HT-29 (cell line): ENCODE results near the gene SPHK1. TPM values are rescaled to one million over a fixed set of nuclear protein-coding genes. Genes with fewer than 3 reads are reported as not detected.
A peak's percentile ranks its signal among the peaks of the same experiment; 100 is the strongest.

Source experiments
- DNase-seq: peaks from one replicate; pipeline ENCODE4 v3.0.0-alpha.2; 2015; ENCODE audit warnings: low spot score
- total RNA-seq: library from RNA; depleted of rRNA; stranded (reverse); fragments of >200 nt; shearing (Covaris generic); gene quantifications from 2 replicates; pipeline ENCODE4 v1.2.3, GENCODE V29; 2014

The SPHK1 gene
- total RNA-seq, 1 experiment from 2014 or later, result 4.4 TPM

DNA sequence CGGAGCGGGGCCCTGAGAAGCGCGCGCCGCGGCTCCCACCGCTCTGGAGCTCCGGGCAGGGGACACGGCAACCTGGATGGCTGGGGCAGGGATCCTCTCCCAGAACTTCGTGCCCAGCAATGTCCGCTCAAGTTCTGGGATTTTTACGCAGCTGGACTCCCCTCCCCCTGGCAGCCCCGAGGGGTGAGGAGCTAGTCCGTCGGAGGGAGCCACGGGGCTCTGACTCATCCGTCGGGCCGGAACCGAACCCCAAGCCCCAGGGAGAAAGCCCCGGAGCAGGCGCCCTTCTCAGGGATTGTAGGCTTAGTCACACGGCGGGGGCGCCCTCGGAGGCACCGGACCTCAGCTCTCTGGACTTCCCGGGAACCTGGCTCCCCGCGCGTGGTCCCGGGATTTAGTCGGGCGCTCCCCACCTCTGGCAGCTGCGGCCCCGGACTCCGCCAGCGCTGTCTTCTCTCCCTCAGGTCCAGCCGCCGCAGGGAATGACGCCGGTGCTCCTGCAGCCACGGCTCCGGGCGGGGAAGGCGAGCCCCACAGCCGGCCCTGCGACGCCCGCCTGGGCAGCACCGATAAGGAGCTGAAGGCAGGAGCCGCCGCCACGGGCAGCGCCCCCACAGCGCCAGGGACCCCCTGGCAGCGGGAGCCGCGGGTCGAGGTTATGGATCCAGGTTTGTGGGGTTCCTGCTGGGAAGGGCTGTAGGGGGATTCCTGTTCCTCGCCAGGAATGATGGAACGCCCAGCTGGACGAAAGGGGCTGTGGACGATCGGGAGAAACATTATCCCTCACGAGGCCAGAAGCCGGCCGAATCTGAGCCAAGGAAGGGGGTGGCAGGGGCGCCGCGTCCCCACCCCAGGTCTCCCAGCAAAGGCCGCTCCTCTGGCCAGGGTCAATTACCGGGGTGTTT lies 830 bp downstream of the SPHK1 start:
- DNase-seq, result no peak

DNA sequence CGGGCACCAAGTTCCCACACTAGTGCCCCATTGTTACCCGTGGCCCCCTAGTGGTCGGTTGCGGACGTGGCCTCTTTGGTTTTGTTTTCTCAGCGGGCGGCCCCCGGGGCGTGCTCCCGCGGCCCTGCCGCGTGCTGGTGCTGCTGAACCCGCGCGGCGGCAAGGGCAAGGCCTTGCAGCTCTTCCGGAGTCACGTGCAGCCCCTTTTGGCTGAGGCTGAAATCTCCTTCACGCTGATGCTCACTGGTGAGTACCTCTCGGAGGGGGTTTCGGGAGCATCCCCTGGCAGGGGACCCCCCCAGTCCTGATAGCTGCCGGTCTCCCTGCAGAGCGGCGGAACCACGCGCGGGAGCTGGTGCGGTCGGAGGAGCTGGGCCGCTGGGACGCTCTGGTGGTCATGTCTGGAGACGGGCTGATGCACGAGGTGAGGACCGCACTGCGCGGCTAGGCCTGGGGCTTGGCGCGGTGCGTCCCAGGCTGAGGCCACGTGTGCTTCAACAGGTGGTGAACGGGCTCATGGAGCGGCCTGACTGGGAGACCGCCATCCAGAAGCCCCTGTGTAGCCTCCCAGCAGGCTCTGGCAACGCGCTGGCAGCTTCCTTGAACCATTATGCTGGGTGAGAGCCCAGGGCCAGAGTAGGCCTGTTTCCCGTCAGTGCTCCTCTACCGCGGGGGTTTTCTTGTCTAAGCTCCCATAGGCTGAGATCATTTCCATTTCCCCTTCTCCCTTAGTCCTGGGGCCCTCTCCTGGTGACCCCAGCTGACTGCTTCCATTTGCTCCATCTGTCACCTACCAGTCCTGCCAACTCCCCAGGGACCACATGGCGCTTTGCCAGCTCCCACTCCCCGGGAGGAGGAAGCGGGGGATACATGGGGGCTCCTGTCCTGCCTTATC lies 1.7 kb downstream of the SPHK1 start:
- DNase-seq, result peak; percentile 83

DNA sequence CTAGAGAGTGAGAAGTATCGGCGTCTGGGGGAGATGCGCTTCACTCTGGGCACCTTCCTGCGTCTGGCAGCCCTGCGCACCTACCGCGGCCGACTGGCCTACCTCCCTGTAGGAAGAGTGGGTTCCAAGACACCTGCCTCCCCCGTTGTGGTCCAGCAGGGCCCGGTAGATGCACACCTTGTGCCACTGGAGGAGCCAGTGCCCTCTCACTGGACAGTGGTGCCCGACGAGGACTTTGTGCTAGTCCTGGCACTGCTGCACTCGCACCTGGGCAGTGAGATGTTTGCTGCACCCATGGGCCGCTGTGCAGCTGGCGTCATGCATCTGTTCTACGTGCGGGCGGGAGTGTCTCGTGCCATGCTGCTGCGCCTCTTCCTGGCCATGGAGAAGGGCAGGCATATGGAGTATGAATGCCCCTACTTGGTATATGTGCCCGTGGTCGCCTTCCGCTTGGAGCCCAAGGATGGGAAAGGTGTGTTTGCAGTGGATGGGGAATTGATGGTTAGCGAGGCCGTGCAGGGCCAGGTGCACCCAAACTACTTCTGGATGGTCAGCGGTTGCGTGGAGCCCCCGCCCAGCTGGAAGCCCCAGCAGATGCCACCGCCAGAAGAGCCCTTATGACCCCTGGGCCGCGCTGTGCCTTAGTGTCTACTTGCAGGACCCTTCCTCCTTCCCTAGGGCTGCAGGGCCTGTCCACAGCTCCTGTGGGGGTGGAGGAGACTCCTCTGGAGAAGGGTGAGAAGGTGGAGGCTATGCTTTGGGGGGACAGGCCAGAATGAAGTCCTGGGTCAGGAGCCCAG lies 2.8 kb downstream of the SPHK1 start:
- DNase-seq, result no peak

DNA sequence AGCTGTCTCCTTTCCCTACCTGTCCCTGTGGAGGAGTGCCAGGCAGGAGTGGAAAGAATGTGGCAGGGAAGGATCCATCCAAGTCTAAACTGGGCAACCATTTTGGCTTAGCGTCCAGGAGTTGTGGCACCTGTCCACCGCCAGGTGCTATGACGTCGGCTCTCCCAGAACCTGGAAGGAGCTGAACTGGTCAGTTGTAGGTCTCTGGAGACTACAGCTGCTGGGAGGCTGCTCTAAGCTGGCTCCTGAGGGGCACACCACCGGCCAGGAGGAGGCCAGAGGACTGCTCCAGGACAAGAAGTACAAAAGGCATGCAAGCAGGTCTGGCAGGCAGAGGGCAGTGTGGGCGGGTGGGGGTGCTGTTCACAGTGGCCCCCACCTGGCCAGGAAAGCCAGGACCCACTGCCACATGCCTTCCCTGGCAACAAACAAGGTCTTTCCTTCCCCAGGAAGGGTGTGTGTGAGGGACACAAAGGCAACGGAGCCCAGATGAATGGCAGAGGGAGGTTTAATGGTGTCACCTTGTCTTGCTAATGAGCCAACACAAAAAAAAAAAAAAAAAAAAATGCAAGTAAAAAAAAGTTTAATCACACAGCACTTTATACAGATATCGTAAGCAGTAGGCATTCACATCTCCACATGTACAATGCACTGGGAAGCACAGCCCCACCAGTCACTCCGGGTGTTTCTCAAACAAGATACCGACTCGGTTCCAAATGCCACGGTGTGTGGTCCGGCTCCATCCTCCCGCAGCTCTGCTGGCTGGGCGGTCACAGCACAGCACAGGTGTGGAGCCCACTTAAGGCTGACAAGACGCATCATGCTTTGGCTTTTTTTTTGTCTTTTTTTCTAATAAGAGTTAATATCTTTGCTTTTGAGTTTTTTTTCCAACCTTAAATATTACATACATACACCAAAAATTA lies 4.8 kb downstream of the SPHK1 start:
- no peak for DNase-seq

DNA sequence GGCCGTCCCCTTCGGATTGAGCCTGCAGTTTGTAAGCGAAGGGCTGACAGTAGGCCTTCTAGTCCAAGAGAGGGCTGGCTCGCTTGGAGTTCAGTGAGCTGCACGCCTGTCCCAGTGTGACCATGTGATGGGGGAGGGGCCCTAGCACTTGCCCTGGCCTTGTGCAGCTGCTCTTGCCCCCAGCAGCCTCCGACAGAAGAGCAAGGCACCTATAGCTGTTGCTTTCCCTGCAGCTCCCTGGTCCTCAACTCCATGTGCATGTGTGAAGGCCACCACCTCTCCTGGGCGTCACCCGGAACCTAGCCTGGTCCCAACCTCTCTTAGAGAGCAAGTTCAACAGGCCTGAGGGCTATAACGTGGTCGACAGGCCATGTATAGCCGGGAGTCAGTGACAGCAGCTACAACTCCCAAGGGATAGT lies 5.6 kb downstream of the SPHK1 start:
- no peak for DNase-seq

DNA sequence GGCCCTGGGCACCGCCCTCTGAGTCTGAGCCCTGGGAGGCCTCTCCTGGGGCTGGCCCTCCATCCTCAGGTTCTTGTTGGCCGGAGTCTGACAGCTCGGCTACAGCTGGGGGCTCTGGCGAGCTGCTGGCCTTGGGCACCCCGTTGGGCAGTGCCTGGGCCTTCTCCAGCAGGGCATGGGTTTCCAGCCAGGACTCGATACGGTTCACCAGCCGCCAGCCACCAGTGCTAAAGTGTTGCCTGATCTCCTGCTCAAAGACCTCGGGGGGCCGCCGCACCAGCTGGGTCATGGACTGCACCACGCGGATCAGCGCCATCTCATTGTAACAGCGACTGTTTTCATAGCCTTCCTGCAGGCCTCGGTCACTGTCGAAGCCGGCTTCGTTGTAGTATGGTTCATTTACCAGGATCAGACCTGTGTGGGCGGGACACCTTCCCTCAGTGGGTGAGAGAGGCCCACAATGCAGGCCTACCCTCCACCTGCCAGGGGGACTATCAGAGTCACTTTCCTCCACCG lies 6.8 kb downstream of the SPHK1 start:
- no peak for DNase-seq

DNA sequence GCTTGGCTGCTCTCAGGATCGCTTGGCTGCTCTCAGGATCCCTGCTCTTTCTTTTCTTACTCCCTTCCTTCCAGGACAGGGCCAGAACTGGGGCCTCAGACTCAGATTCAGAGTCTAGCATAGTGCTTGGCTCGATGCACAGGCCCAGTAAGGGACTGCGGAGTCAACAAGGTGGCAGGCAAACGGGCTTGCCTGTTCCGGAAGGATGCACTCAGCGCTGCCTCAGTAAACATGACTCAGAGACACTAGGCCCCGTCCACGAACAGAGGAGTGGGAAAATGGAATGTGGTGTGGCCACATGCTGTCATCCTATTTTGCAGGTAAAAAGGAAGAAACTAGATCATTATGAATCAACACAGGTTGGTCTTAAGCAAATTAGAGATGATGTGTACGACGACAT lies 9.8 kb downstream of the SPHK1 start:
- DNase-seq, result no peak

DNA sequence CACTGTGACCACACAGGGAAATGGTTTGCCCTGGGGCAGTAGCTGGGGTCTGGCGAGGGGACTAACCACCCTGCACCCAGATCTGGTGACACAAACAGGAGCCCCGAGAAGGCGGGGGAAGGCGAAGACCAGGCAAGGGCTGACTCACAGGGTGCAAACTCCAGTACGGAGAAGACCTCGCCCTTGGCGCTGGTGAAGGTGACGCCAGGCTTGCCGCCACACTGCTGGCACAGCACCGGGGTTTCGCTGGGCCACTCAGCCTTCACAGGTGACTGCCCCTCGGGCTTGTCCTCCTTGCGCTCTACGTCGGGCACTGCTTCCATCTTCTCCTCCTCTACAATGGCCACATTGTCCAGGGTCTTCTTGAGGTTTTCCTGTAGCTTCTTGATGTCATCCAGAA lies 11.6 kb downstream of the SPHK1 start:
- no peak for DNase-seq

DNA sequence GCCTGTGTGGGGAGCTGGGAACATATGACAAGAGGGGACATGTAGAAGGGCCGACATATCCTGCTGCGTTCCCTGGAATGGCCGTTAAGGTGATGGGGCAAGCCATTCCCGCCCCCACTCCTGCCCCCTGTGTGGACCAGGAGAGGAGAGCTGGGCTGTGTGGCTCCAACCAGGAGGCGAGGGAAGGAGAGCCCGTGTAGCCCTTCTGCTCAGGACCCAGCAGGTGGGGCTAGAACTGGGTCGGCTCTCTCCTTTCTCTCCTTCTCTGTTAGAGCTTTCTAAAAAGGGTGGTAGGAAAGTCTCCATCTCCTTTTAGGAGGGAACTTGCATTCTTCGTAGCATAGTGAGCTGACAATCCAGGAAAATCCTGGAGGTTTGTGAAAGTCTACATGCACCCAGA lies 12.8 kb downstream of the SPHK1 start:
- DNase-seq, result no peak

DNA sequence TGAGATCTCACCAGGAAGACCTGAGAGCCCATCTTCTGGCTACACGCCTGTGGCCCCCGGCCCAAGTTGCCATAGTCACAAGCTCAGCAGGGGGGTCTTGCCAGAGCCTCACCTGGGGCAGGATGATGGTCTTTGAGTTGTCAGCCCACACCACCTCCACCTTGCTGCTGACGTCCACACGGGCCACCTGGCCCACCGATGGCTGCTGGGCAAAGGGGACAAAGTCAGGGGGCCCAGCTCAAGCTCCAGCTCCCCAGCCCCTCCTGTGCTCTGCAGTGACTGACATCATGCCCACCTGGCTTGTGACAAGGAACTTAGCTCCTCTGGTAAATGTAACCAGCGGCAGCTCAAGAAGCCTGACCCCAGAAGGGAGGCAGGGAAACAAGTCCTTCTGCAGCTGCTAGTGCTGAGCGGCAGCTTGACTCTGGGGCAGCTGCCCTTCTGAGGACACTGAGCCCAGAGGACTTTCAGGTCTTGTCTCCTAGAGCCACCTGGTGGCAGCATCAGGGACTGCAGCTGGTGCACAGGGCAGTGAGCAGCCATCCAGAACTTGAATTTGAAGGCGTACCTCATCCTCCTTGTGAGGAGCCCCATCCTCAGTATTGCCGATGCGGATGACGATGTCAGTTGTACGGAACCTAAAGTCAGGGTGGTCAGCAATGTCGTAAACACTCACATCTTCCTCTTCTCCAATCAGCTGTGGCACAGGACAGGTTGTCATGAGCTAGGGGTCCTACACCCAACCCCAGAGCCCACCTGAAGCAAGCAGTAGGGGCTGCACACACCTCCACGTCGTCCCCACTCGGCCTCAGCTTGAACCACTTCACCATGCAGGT lies 13.5 kb downstream of the SPHK1 start:
- peak; percentile 89 for DNase-seq

DNA sequence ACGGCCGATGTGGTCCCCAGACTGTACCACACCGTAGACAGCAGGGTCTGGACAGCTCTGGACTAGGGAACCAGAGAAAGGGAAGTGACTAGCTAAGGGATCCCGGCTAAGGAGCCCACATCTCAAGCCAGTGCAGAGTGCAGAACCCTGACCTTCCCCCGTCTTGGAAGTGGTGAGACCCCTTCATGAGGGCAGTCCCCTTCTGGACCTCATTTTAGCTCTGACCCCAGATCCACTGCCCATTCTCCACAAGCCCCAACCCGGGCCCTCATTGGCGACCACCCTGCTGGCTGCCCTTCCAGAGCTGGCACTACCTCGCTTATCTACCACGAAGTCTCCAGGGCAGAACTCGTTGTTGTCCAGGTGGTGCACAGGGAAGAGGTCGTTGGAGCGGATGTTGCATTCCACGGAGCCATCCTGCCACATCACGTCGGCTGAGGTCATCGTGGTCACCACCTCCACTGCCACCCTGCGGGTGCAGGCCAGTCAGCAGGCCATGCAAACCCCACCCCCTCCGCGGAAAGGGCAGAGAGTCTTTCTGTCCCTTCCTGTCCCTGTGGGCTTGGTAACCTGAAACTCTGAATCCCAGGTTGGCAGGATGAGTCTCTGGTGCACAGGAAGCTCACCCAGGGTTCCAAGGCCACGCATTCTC lies 14.2 kb downstream of the SPHK1 start:
- no peak for DNase-seq

DNA sequence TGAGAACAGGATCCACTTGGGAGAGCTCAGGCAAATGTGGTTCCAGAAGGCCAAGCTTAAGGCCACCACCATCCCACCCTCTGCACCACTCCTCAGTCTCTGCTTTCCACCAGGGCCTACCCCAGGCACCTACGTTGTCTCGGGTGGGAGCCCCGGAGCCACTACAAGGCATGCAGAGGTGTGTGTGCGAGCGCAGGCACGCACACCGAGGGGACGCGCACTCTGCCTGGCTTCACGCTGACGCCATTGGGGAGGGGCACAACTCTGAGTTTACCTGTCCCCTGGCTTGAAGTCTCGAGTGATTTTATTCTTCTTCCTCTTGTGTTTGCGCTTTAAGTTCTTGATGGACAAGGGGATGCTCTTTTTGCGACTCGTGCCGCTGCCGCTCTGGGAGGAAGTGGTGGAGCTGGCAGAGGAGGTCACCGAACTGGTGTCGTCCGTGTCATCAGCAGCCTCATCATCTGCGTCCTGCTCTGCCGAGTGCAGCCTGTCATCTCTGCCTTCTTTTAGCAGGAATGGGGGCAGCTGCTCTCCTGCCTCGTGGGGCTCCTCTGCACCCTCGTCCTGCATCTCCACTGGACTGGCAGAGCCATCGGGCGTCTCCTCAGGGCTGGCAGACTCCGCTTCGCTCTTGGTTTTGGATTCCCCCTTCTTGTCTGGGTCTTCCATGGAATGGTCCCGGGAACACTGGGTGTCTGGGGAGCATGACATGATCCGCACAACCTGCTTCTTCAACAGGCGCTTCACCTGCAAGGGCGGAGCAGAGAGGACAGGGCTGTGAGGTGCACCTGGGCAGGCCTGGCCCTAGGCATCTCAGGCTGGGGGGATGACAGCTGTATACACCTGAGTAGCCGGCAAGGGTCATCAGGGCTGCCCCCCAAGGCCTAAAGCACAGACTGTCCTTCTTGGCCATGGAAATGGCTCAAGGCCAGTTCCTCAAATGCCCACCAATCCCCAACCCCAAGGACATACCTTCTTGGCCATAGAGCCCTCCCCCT lies 15.1 kb downstream of the SPHK1 start:
- no peak for DNase-seq

DNA sequence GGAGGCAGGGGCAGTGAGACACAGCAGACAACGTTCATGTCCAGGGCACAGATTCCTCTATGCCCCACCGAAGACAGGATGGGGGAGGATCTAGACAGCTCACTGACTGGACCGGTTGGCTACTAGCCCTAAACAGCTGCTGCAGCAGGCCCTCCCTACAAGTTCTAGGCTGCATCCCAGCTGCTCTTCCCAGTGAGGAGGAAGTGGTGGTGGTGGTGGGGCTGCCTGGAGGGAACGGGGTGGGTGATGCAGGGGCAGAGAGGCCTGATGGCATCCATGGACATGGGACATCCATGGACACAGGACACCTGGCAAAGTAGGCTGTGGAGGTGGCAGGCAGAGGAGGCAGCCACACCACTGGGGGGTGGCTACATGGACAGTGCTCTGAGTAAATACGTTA lies 18.3 kb downstream of the SPHK1 start:
- no peak for DNase-seq

DNA sequence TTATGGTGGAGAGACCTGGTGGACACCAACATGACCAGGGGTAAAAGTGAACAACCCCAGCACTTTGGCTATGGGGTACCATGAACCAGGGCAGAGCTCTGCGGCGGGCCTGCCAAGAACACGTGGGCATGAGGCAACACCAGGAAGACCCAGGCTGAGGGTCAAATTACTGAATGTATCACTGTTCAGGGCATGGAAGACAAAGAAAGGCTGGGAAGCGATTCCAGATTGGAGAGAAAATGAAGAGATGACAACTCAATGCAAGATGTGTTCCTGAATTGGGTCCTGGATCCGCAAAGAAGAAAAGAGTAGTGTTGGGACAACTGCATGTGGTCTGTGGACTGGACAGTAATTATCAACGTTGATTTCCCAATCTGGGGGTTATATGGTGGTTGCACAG lies 19.8 kb downstream of the SPHK1 start:
- DNase-seq, result no peak

DNA sequence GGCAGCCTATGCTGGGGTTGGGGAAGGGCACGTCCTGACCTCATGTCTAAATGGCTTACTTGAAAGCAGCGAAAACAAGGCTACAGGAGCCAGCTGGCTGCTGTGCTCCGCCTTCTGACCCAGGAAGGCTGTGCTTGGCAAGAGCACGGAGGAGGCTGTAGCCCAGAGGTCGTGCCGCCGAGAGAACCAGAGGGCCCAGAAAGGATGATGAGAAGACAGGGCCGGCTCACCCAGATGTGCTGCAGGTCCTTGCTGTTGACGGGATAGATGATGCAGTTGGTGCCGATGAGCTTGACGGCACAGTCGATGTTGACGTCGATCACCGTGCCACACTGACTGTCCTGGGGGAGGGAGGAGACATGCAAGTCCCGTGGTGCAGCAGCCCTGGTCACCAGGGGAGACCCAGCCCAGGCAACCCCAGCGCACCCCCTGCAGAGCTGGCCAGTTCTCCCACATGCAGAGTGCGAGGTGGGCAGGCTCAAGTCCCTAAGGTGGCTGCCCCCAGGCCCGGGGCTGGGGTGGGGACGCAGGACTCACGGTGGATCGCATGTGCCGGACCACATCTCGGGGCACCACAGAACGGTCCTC lies 20.7 kb downstream of the SPHK1 start:
- DNase-seq, result no peak

DNA sequence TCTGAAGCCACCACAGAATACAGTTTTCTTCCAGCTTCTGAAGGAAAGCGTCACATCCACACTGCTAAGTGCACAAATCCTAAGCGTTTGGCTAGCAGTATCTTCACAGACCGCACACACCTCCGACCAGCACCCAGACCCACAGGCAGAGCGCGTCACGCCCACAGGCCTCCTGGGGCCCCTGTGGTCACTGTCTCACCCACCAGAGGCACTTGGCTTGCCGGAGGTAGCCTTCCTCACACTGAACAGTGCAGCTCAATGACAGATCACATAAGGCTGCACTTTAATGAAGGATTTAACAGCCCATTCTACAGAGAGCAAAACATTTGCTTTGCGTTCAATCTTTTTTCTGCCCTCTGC lies 21.2 kb downstream of the SPHK1 start:
- no peak for DNase-seq

DNA sequence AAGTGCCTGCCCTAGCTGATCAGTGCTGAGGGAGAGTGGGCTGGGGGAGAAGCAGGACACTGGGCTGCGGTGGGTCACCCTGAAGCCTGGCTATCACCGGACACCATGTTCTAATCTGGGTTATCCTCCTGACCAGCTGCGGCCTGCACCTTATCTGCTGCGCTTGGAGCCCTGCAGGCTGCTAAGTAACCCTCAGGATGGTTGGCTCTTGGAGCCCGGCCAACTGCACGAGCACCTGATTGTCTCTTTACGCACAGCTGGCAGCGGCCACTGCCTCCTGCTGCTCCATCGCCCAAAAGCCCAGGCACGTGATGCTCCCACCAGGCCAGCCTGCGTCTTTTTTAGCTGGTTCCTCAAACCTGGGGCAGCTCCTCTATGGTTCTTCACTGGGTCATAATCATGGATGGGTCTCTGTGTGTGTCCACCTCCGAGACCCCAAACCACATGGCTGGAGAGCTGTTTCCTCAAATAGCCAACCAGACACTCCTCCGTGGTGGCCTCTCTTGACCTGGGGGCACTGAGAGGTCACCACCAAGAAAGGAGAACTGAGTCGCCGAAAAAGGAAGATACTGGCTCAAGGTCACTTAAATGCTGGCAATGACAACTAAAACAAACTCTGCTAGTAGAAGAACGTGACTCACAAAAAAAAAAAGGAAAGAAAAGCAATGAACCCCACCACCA lies 21.7 kb downstream of the SPHK1 start:
- no peak for DNase-seq
